Esophagus squamous epithelium (tissue), 4 donors: ENCODE measurements around the gene SDS.

Experiments
- POLR2A ChIP-seq, 4 donors: fragments of 450-650 bp; IDR thresholded peaks; one replicate each; pipeline ENCODE4 v1.6.1; 2017; ENCODE audit warnings: antibody characterized with exemption in 4 of 4, mild to moderate bottlenecking in 4 of 4, moderate library complexity in 3 of 4
- TF ChIP-seq, protein P1 (sequence below), 6 experiments: fragments of 450-650 bp in 4 of 6; fragments of 200-600 bp in 2 of 6; sonication (generic) in 2 of 6; IDR thresholded peaks; one replicate each; pipeline ENCODE4 v1.5.1; 2016 to 2019; ENCODE audit warnings: antibody characterized with exemption in 6 of 6, mild to moderate bottlenecking in 4 of 6, moderate library complexity in 4 of 6

- TF ChIP-seq, protein P1, sequence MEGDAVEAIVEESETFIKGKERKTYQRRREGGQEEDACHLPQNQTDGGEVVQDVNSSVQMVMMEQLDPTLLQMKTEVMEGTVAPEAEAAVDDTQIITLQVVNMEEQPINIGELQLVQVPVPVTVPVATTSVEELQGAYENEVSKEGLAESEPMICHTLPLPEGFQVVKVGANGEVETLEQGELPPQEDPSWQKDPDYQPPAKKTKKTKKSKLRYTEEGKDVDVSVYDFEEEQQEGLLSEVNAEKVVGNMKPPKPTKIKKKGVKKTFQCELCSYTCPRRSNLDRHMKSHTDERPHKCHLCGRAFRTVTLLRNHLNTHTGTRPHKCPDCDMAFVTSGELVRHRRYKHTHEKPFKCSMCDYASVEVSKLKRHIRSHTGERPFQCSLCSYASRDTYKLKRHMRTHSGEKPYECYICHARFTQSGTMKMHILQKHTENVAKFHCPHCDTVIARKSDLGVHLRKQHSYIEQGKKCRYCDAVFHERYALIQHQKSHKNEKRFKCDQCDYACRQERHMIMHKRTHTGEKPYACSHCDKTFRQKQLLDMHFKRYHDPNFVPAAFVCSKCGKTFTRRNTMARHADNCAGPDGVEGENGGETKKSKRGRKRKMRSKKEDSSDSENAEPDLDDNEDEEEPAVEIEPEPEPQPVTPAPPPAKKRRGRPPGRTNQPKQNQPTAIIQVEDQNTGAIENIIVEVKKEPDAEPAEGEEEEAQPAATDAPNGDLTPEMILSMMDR (IDR thresholded peaks at IDR 0.05): no peak
- no peak for TF ChIP-seq POLR2A (IDR thresholded peaks at IDR 0.05)
These were observed 12.5 kb upstream of the SDS start for GRCh38 chr12:113416091-113416754.
